ENCODE measurements around the gene TNFAIP8L1. TPM values are rescaled to one million over a fixed set of nuclear protein-coding genes. Genes with fewer than 3 reads are reported as not detected.

Gene TNFAIP8L1
- total RNA-seq (10 to 100 TPM; 18.9 to 25.2 (median 20.0) TPM), polyA plus RNA-seq (10 to 100 TPM in 1 of 3 donors, 1 to 10 TPM in 2; 3.7 to 17.1 (median 4.8) TPM)

DNA sequence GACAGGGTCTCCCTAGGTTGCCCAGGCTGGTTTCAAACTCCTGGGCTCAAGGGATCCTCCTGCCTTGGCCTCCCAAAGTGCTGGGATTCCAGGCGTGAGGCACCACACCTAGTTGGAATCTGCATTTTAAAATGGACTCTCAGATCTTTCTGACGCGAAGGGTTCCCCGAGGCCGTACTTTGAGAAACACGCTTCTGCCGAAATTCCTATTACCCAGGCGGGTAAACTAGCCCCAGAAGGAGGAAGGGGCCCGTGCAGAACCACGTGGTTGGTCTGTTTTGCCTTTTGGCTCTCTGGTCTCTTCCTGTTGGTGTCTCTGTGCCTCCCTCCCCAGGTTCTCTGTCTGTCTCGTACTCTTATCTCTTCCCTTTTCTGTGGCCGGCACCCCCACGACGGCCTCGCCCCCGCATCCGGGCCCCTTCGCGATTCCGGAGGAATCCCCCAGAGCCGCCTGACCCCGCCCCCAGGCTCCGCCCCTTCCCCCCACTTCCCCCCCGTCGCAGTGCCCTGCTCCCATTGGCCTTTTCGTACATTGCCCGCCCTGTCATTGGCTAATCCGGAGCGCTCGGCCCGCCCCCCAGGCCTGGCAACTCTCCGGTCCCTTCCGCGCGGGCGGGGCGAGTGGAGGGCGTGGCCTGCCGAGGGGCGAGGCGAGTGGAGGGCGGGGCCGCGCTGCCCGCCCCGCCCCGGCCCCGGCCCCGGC is at the start of gene TNFAIP8L1:
TSS of gene TNFAIP8L1 (plus strand) at position 689 of the 703 bp plus-strand sequence. CDS start 12,354 bp downstream, outside the sequence.
- no peaks in the 10 kb centered on the region for H3K27me3 ChIP-seq
- H3K36me3 ChIP-seq = no peaks in the 10 kb centered on the region
- intact Hi-C loops (cut with DNase I) = loop anchor here (5.0 kb wide), 5 partner anchors 62 to 237 kb away; partner anchors contain the start of genes CHAF1A, DPP9, PLIN4 and SEMA6B
- peak within 1 kb of the TSS; percentile 91 to 99 (median 94) for H3K4me3 ChIP-seq
- WGBS, 2 donors = 1 to 2% methylated on average over 49 of the region's 49 CpGs
- TF ChIP-seq, protein P1, sequence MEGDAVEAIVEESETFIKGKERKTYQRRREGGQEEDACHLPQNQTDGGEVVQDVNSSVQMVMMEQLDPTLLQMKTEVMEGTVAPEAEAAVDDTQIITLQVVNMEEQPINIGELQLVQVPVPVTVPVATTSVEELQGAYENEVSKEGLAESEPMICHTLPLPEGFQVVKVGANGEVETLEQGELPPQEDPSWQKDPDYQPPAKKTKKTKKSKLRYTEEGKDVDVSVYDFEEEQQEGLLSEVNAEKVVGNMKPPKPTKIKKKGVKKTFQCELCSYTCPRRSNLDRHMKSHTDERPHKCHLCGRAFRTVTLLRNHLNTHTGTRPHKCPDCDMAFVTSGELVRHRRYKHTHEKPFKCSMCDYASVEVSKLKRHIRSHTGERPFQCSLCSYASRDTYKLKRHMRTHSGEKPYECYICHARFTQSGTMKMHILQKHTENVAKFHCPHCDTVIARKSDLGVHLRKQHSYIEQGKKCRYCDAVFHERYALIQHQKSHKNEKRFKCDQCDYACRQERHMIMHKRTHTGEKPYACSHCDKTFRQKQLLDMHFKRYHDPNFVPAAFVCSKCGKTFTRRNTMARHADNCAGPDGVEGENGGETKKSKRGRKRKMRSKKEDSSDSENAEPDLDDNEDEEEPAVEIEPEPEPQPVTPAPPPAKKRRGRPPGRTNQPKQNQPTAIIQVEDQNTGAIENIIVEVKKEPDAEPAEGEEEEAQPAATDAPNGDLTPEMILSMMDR (IDR thresholded peaks at IDR 0.05) = no peak
- TF ChIP-seq POLR2AphosphoS5 (IDR thresholded peaks at IDR 0.05) (peak in 1 of 4 donors; percentile 27), POLR2A (IDR thresholded peaks at IDR 0.05) (no peak), EP300 (IDR thresholded peaks at IDR 0.05) (no peak)
- DNase-seq = peak; percentile 98
- H3K4me1 ChIP-seq = peaks cover 0 to 56% (median 43%) of the 10 kb centered on the region in 4 donors
- peak within 1 kb of the TSS; percentile 69 to 97 (median 95) for H3K27ac ChIP-seq
- no peaks in the 10 kb centered on the region for H3K9me3 ChIP-seq

DNA sequence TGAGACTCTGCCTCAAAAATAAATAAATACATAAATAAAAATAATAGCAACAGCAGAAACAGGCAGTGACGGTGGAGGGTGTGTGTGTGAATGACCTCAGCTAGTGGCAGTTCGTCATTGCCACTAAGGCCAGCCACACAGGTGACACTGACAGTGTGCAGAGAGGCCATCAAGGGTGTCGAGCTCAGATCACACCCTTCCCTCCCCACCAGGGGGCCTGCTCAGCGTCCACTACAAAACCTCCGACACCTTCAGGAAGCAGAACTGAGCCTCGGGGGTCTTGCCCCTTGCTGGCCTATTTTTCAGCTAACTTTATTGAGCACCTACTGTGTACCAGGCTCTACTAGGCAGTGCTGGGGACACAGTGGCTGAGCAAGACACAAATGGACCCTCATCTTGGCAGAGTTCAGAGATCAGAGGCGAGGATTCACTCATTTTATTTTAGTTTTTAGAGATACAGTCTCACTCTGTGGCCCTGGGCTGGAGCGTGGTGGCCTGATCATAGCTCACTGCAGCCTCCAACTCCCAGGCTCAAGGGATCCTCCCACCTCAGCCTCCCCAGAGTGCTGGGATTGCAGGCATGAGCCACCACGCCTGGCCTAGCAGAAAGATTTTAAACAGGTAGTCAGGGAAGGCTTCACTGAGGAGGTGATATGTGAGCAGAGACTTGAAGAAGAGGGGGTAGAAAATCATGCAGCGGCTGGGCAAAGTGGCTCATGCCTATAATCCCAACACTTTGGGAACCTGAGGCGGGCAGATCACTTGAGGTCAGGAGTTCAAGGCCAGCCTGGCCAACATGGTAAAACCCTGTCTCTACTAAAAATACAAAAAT is 49.5 kb upstream of the TNFAIP8L1 start:
- Histone ChIP-seq H3K27me3 (peaks cover 8 to 55% (median 24%) of the 10 kb centered on the region in 3 donors), H3K9me3 (no peaks in the 10 kb centered on the region), H3K4me3 (no peak overlapping the region), H3K4me1 (peaks cover 0 to 5% (median 2%) of the 10 kb centered on the region in 4 donors), H3K36me3 (no peaks in the 10 kb centered on the region), H3K27ac (no peak overlapping the region)
- DNase-seq = no peak
- intact Hi-C loops (cut with DNase I) = no loop called here
- TF ChIP-seq EP300 (IDR thresholded peaks at IDR 0.05) = no peak
- TF ChIP-seq, protein P1 (IDR thresholded peaks at IDR 0.05) = peak in 1 of 4 experiments; percentile 11
- WGBS, 2 donors = 40 to 56% methylated on average over 11 of the region's 11 CpGs

DNA sequence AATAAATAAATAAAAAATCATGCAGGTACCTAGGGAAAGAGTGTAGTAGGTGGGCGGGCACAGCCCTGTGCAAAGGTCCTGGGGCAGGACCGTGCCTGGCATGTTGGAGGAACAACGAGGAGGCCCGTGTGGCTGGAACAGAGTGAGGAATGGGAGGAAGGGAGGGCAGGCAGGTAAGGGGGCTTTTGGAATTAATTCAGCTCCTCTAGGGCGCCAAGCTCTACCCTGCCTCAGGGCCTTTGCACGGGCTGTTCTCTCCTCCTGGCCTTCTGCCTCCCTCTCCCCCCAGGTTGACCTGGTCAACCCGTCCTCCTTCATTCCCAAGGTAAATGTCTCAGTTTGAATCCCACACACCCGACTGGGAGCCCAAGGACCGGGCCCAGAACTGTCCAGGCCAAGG is 48.8 kb upstream of the TNFAIP8L1 start:
- 61 to 82% methylated on average over 9 of the region's 9 CpGs for WGBS, 2 donors
- Histone ChIP-seq H3K4me3 (no peak overlapping the region), H3K4me1 (no peaks in the 10 kb centered on the region), H3K27ac (no peak overlapping the region), H3K27me3 (peaks cover under 1 to 55% (median 16%) of the 10 kb centered on the region in 3 donors), H3K9me3 (no peaks in the 10 kb centered on the region), H3K36me3 (no peaks in the 10 kb centered on the region)
- TF ChIP-seq POLR2A (IDR thresholded peaks at IDR 0.05) (no peak), POLR2AphosphoS5 (IDR thresholded peaks at IDR 0.05) (no peak)
- TF ChIP-seq, protein P1 (IDR thresholded peaks at IDR 0.05) = no peak
- intact Hi-C loops (cut with DNase I) = no loop called here
- no peak for DNase-seq

DNA sequence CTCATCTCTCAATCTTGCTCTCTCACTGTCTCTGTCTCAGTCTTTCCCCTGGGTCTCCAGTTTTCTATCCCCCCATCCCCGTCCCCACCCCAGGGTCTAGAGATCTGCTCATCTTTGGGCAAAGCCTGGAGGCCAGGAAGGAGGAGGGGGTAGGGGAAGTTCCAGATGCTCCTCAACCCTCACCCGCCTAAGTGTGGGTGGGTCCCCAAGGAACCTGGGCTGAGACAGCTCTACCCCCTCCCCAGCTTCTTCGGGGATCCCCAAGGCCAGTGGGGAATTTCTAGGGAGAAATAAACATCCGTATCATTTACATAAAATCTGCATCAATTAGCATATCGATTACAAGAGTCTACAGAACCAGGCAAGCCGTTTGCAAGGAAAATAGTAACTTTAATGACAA is 48.0 kb upstream of the TNFAIP8L1 start:
- WGBS, 2 donors = 40 to 47% methylated on average over 6 of the region's 6 CpGs
- no peaks in the 10 kb centered on the region for H3K4me1 ChIP-seq
- no peak overlapping the region for H3K27ac ChIP-seq
- no peaks in the 10 kb centered on the region for H3K36me3 ChIP-seq
- TF ChIP-seq EP300 (IDR thresholded peaks at IDR 0.05) (no peak), POLR2AphosphoS5 (IDR thresholded peaks at IDR 0.05) (no peak)
- no peak overlapping the region for H3K4me3 ChIP-seq
- H3K9me3 ChIP-seq = no peaks in the 10 kb centered on the region
- peaks cover 0 to 56% (median 11%) of the 10 kb centered on the region in 3 donors for H3K27me3 ChIP-seq
- intact Hi-C loops (cut with DNase I) = no loop called here
- DNase-seq = no peak

DNA sequence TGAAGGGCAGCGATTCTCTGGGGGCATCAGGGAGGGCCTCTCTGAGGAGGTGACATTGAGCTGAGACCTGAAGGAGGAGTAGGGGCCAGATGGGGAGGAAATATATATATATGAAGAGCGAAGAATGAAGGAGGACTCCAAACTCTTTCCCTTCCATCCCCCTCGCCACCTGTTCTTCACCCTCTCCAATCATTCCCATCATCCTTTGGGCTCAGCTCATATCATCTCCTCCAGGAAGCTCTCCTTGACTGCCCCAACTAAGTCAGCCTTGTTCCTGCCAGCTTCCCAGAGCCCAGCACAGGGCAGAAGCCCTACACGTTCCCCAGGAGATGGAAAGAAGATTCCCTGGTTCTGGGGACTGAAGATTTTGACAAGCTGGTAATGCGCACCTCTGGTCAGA is 46.9 kb upstream of the TNFAIP8L1 start:
- H3K36me3 ChIP-seq = no peaks in the 10 kb centered on the region
- no peak overlapping the region for H3K27ac ChIP-seq
- no peaks in the 10 kb centered on the region for H3K9me3 ChIP-seq
- WGBS, 2 donors = 67 to 76% methylated on average over 5 of the region's 5 CpGs
- no peak overlapping the region for H3K4me3 ChIP-seq
- intact Hi-C loops (cut with DNase I) = no loop called here
- no peaks in the 10 kb centered on the region for H3K4me1 ChIP-seq
- no peak for DNase-seq
- TF ChIP-seq POLR2A (IDR thresholded peaks at IDR 0.05) (no peak), POLR2AphosphoS5 (IDR thresholded peaks at IDR 0.05) (no peak), EP300 (IDR thresholded peaks at IDR 0.05) (no peak)
- TF ChIP-seq, protein P1 (IDR thresholded peaks at IDR 0.05) = no peak
- H3K27me3 ChIP-seq = peaks cover 6 to 57% (median 20%) of the 10 kb centered on the region in 3 donors
